Kidney tubule cell (primary cell): ENCODE measurements around the gene CTSG.
"Not testable (repeated sequence)": the region's sequence is repeated elsewhere in the genome, so short reads cannot be mapped to it uniquely, and the experiment has no call there.

Experiments used
- DNase-seq: peaks from one replicate; pipeline ENCODE4 v3.0.0-alpha.2; 2018; ENCODE audit warnings: low spot score

Gene CTSG

GRCh38 chr14:24576182-24576581 lies at the start of gene CTSG:
CTSG (minus strand) TSS chr14:24576250; CDS start chr14:24576223, 27 bp downstream.
- no peak for DNase-seq

GRCh38 chr14:24613747-24614146 lies 37.7 kb upstream of the CTSG start:
- DNase-seq: no peak

DNA sequence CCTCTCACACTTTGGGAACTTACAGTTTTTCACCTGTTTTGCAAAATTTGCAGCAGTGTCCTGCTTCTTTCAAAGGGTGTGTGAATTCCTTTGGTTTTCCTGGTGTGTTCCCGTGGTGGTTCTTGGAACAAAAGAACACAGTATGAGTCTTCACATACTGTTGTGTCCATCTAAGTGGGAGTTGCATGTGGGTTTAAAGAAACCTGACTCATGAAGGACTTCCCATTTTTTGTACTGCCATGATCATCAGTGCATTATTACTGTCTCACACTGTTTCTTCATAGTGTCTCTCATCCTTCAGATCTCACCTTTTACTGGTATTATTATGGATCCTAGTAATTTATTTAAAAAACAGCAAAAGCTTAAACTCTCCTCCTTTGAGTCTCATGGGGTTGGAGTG lies 37.2 kb upstream of the CTSG start:
- no peak for DNase-seq

DNA sequence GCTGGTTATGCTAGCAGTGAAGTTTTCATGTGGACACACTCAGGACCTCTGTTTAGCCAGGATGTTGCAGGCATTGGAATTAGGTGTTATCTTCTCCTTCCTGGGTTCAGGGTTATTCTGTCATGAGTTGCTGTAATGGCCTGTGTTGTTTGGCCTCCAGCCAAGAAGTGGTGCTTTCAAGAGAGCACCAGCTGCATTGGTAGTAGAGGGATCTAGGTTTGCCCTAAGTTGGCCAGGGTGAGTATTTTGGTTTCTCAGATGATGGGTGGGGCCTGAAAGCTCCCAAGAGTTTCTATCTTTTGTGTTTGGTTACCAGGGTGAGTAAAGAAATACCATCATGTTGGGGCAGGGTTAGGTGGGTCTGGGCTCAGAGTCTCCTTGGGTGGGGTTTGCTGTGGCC lies 36.1 kb upstream of the CTSG start:
- no peak for DNase-seq

- DNase-seq: no peak
Observed at GRCh38 chr14:24609655-24610344, 33.8 kb upstream of the CTSG start, which contains the start of gene GZMH. GZMH (minus strand) TSS chr14:24609685; CDS start chr14:24609613, 72 bp downstream.

DNA sequence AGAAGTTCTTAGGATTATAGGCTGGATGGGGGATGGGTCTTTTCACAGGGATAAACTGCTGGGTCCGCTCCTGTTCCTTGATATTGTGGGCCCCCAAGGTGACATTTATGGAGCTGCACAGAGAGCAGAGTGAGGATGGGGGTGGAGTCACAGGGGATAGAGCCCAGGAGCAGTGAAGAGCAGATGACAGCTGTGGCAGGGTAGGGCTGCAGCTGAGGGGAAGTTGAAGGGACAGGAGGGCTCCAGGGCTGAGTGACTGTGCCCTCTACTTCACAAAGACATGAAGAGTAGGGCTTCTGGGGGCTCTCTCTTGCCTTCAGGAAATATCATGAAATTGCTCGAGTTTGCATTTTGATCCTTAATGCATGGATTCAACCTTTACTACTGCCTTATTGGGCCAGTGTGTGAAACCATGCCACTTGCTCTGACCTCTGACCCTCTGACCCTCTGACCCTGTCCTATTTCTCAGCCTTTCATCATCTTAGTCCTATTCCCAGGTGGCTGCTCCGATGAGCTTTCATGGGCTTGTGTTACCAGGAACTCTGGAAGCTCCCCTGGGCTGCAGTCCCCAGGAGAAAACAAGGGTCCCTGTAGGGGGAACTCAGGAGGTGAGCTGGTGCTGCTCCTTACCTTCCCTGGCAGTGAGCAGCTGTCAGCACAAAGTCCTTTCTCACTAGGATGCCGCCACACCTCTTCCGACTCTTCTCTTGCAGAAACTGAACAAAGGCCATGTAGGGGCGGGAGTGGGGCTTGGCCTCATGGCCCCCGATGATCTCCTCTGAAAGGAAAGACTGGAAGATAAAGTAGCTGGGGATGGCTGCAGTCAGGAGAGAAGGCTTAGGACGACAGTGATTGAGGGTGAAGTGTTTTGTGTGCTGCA lies 31.8 kb upstream of the CTSG start:
- no peak for DNase-seq

- no peak for DNase-seq
Observed at GRCh38 chr14:24607081-24607480, 31.0 kb upstream of the CTSG start.

GRCh38 chr14:24606297-24606696 lies 30.2 kb upstream of the CTSG start:
- no peak for DNase-seq

DNA sequence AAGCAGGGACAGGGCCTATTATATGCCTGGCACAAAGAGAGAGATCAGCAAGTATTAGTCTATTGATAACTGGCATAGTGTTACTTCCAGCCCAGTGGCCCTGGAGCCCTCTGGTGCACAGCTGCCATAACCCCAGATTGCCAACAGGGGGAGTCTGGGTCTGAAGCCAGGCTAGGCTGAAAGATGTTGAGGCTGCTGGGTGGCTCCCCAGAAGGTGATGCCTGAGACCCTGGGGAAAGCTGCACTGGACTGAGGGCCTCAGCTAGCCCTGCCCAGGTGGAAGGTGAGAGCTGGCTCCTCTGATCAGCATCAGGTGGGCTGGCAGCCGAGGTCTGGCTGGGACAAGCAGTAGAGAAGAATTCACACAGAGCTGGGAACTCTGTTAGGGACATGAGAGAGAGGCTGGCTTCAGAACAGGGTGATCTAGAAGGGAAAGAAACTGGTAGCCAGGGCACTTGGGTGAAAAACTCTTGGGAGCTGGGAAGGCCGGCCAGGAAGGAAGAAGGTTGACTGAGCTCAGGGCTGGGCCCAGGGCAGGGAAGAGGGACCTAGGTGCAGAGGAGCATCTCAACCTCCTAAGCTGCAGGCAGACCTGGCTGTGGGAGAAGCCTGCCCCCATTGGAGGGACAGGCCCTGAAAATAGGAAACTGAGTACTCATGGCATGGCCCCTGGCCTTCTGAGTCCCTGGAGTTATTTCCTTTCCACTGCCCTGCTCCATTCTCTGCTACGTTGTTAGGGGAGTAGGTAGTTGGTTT lies 29.6 kb upstream of the CTSG start:
- DNase-seq: peak; percentile 29

- no peak for DNase-seq
Observed at GRCh38 chr14:24597403-24597802, 21.4 kb upstream of the CTSG start.

GRCh38 chr14:24595073-24595808 lies 19.2 kb upstream of the CTSG start:
- DNase-seq: peak; percentile 3

DNA sequence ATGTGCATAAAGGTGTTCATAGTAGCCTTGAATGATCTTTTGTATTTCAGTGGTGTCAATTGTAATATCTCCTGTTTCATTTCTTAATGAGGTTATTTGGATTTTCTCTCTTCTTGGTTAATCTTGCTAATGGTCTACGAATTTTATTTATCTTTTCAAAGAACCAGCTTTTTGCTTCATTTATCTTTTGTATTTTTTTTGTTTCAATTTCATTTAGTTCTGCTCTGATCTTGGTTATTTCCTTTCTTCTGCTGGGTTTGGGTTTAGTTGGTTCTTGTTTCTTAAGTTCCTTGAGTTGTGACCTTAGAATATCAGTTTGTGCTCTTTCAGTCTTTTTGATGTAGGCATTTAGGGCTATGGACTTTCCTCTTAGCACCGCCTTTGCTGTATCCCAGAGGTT lies 15.0 kb upstream of the CTSG start:
- not testable (repeated sequence) for DNase-seq

DNA sequence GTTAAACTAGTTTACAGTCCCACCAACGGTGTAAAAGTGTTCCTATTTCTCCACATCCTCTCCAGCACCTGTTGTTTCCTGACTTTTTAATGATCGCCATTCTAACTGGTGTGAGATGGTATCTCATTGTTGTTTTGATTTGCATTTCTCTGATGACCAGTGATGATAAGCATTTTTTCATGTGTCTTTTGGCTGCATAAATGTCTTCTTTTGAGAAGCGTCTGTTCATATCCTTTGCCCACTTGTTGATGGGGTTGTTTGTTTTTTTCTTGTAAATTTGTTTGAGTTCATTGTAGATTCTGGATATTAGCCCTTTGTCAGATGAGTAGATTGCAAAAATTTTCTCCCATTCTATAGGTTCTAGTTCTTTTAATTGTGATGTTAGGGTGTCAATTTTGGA lies 8.4 kb upstream of the CTSG start:
- DNase-seq: not testable (repeated sequence)

DNA sequence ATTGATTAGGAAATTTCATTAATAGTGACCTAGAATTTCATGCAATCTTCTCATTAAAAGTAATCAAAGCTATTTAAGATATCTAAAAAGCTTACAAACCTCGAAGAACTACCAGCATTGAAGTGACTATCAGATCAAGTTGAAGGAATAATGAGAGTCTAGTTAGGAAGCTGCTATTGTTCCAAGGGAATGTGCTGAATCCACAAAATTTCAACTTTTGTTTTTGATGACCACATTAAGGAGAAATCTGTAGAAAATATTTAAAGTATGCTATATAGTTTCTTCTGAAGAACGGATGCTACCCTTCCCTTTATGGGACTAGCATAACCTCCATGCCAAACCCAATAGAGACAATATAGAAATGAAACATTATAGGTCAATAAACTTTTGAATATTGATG lies 2.5 kb upstream of the CTSG start:
- no peak for DNase-seq

DNA sequence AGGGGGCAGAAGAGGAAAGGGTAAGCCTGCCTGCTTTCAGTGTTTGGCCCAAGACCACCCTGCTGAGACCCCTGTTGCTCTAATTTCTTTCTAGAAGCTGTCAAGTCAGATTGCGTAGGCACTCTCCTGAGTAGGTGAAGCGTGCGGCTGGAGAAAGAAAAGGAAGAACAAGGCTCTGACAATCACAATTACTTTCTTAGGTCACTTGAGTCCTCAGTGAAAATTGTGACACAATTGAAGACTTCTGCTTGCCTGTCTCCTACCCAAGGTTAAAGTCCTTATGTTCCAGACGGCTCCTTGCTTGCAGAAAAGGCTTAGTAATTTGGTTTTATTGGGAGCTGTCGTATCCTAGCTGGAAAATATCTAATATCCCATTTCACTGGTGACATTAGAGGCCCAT lies 721 bp upstream of the CTSG start:
- DNase-seq: no peak

DNA sequence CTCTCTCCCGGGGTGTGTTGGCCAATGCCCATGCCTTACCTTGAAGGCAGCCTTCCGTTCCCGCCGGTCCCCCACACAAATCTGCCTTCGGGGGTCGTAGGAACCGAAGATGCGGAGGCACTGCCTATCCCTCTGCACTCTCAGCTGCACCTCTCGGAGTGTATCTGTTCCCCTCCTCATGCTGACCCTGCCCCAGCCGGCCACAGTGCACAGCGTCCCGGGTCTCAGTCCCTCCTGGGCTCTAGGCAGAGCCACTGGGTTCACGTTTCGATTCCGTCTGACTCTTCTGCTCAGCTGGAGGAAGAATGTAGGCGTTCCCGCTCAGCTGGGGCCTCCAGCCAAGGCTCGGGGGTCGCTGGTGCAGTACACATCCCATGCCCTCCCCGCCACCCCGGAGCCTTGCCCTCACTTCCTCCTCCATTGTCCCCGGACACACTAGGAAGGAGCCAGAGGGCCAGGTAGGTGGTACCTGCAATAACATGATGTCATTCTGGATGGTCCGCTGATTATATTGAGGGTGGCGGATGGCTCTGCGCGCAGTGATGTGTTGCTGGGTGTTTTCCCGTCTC lies 1.8 kb downstream of the CTSG start:
- no peak for DNase-seq

DNA sequence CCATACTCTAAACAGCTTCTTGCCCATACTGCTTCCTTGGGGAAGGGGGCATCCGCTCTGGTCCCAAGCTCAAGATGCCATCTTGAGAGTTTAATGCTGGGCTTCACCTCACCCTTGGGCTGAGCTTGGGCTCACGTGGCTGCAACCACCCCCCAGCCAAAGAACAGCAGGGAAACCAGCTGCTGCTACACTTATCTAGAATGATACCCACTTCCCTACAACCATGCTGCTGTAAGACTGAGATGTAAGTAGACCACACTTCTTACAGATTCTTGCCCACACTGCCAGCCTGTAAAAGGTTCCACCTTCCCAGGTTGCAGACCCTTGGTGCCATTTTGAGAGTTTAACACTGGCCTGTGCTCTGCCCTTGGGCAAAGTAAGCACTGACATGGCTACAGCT lies 9.7 kb downstream of the CTSG start:
- DNase-seq: no peak

- DNase-seq: no peak
Observed at GRCh38 chr14:24565766-24566165, 10.3 kb downstream of the CTSG start.

GRCh38 chr14:24563505-24563904 lies 12.5 kb downstream of the CTSG start:
- DNase-seq: no peak

DNA sequence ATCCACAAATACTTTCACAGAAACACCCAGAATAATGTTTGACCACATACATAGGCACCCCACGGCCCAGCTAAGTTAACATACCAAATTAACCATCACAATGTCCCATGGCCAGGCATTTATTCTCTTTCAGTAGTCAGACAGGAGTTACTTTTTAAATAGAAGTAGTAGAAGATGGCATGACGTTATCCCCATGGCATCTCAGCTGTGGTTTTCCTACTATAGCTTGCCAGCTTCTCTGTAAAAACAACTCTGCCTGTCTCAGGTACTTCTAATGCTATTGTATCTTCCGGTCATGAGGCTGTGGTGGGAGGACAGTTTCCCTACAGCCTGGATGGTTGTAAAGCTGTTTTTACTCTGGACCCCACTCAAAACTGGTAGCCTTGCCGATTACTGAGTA lies 19.3 kb downstream of the CTSG start:
- peak; percentile 78 for DNase-seq

DNA sequence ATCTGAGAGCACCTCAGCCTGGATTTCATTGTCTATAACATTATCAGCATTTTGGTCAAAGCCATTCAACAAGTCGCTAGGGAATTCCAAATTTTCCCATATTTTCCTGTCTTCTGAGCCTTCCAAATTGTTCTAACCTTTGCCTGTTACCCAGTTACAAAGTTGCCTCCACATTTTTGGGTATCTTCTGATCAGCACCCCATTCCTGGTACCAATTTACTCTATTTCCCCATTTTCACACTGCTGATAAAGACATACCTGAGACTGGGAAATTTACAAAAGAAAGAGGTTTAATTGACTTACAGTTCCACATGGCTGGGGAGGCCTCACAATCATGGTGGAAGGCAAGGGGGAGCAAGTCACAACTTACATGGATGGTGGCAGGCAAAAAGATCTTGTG lies 27.0 kb downstream of the CTSG start:
- not testable (repeated sequence) for DNase-seq
